GM21390 (cell line): ENCODE data around the gene DNASE1L1.

Experiments used
- ATAC-seq: cut with Tn5 transposase; IDR thresholded peaks from one replicate; pipeline ENCODE4 v1.9.1; 2021; ENCODE audit not compliant: unreplicated experiment

The DNASE1L1 gene

GRCh38 chrX:154354013-154354412 is 55.0 kb downstream of the DNASE1L1 start:
- no peak for ATAC-seq

- ATAC-seq, result no peak
These were observed 55.7 kb downstream of the DNASE1L1 start for GRCh38 chrX:154353172-154353843.

GRCh38 chrX:154352466-154352865 is 56.6 kb downstream of the DNASE1L1 start:
- ATAC-seq, result no peak

- ATAC-seq, result no peak
These were observed 57.0 kb downstream of the DNASE1L1 start for GRCh38 chrX:154352012-154352401.
